ENCODE results near the gene PPA1. TPM values are rescaled to one million over a fixed set of nuclear protein-coding genes. Genes with fewer than 3 reads are reported as not detected.
A peak's percentile ranks its signal among the peaks of the same experiment; 100 is the strongest.

The PPA1 gene
- polyA plus RNA-seq, 1 donor (not counting 4 experiments of a cell fraction or from before 2014, with no cell fraction given), result 324 TPM

DNA sequence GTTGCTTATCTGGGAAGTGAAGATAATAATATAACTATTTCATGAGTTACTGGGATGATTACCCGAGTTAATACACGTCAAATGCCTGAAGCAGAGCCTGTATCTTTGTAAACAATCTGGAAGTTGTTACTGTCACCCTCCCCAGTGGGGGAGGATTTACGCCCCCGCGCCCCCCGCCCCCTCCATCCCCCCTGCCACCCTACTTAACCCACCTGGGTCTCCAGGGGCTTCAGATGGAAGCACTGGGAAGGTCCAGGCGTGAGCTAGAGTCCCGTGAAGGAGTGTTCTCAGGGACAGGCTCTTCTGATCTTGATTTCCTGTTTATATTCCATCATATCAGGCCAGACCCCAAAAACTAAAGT, 691 bp upstream of the PPA1 start:
- dilution Hi-C loops (cut with MboI; ENCODE audit: extremely low pct_ligation_motif_present, low sequenced_read_pairs), result no loop called here

DNA sequence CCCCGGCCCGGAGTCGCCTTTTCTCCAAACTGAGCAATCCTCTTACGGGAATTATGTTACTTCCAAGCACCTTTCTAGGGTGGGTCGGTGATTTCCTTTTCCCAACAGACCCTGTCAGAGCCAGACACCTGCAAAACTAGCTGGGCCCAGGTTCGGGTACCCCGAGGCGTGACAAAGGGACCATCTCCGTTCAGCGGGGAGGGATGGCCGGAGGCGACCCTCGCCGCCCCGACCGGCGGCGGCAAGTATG, 445 bp downstream of the PPA1 start:
- FAIRE-seq (no peak), DNase-seq (ENCODE audit: low read depth, low spot score) (no peak)
- H3K36me3 ChIP-seq (ENCODE audit: control insufficient read depth in 2 of 2, extremely low read depth in 1 of 2, insufficient read depth in 2 of 2, low read length in 2 of 2), result peaks cover 0 to 15% of the 10 kb centered on the region in 2 experiments
- peaks cover 18% of the 10 kb centered on the region for H3K4me1 ChIP-seq (ENCODE audit: control insufficient read depth, extremely low read depth, insufficient read depth, low read length)
- no peak for TF ChIP-seq EZH2 (IDR thresholded peaks at IDR 0.05; ENCODE audit: low read length)
- dilution Hi-C loops (cut with MboI; ENCODE audit: extremely low pct_ligation_motif_present, low sequenced_read_pairs), result no loop called here
- H4K20me1 ChIP-seq (ENCODE audit: control insufficient read depth, extremely low read depth, insufficient read depth, low read length), result peaks cover 4% of the 10 kb centered on the region
- H3K4me3 ChIP-seq (ENCODE audit: control insufficient read depth in 2 of 3, extremely low read depth in 1 of 3, insufficient read depth in 2 of 3, low read depth in 1 of 3, low read length in 3 of 3), result peak overlapping the region; percentile 93 to 97 (median 96)
- peak overlapping the region; percentile 93 for H3K9ac ChIP-seq (ENCODE audit: control insufficient read depth, extremely low read depth, insufficient read depth, low read length)
- no peaks in the 10 kb centered on the region for H3K27me3 ChIP-seq (ENCODE audit: control insufficient read depth, extremely low read depth, insufficient read depth, low read length)
- no peaks in the 10 kb centered on the region for H3K9me1 ChIP-seq (ENCODE audit: control insufficient read depth, extremely low read depth, insufficient read depth, low read length)
- peak overlapping the region; percentile 96 for H3K4me2 ChIP-seq (ENCODE audit: control insufficient read depth, extremely low read depth, insufficient read depth, low read depth, low read length)
- peaks cover 52% of the 10 kb centered on the region for H3K79me2 ChIP-seq (ENCODE audit: control insufficient read depth, insufficient read depth, low read length)
- no peaks in the 10 kb centered on the region for H3K9me3 ChIP-seq (ENCODE audit: control insufficient read depth, low read depth, low read length)
- H2AFZ ChIP-seq (ENCODE audit: control insufficient read depth, low read length), result peak overlapping the region; percentile 61
- peak overlapping the region; percentile 89 for H3K27ac ChIP-seq (ENCODE audit: control insufficient read depth, insufficient read depth, low read length)

More for the DNA sequence above, 691 bp upstream of the PPA1 start:
- DNase-seq (ENCODE audit: low read depth, low spot score) (no peak), FAIRE-seq (no peak)
- Histone ChIP-seq H3K9ac (ENCODE audit: control insufficient read depth, extremely low read depth, insufficient read depth, low read length) (peak overlapping the region; percentile 93), H3K36me3 (ENCODE audit: control insufficient read depth in 2 of 2, extremely low read depth in 1 of 2, insufficient read depth in 2 of 2, low read length in 2 of 2) (peaks cover 0 to 4% of the 10 kb centered on the region in 2 experiments), H3K4me2 (ENCODE audit: control insufficient read depth, extremely low read depth, insufficient read depth, low read depth, low read length) (peak overlapping the region; percentile 91), H3K27ac (ENCODE audit: control insufficient read depth, insufficient read depth, low read length) (peak overlapping the region; percentile 89), H3K27me3 (ENCODE audit: control insufficient read depth, extremely low read depth, insufficient read depth, low read length) (no peaks in the 10 kb centered on the region), H3K4me1 (ENCODE audit: control insufficient read depth, extremely low read depth, insufficient read depth, low read length) (peaks cover 7% of the 10 kb centered on the region), H4K20me1 (ENCODE audit: control insufficient read depth, extremely low read depth, insufficient read depth, low read length) (peaks cover 4% of the 10 kb centered on the region), H3K4me3 (ENCODE audit: control insufficient read depth in 2 of 3, extremely low read depth in 1 of 3, insufficient read depth in 2 of 3, low read depth in 1 of 3, low read length in 3 of 3) (peak overlapping the region; percentile 85 to 97 (median 86)), H3K9me3 (ENCODE audit: control insufficient read depth, low read depth, low read length) (no peaks in the 10 kb centered on the region), H3K79me2 (ENCODE audit: control insufficient read depth, insufficient read depth, low read length) (peaks cover 41% of the 10 kb centered on the region), H3K9me1 (ENCODE audit: control insufficient read depth, extremely low read depth, insufficient read depth, low read length) (no peaks in the 10 kb centered on the region), H2AFZ (ENCODE audit: control insufficient read depth, low read length) (peak overlapping the region; percentile 99)
- no peak for TF ChIP-seq EZH2 (IDR thresholded peaks at IDR 0.05; ENCODE audit: low read length)

DNA sequence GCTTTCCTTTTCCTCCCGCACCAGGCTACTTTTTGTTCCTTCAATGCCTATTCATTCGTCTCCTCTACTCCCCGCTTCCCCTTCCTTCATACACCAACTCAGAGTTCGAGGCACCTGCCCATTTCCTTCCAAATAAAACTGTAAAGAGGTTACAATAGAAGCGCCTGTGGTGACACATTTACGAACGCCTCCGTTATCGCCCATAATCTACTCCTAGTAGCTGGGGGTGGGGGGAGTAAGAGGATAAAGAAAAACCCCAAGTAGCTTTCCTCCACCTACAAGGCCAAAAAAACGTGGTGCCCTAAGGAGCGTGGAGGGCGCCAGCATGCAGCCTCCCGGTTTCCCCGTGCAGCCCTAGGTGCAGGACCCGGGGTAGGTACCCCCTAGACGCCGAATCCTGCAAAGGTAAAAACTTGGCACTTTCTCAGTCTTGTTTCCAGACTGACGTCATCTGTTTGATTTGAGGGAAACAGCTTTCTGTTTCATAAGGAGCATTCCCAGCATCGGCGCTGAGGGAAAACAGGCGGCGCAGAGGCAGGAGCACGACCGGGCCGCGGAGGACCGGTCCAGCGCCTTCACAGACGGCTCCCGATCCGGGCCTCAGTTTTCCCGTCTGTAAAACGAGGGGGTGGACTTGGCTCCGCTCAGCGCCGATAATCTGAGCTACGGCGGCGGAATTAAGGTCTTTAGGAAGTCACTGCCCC, 922 bp downstream of the PPA1 start:
- Histone ChIP-seq H3K9me1 (ENCODE audit: control insufficient read depth, extremely low read depth, insufficient read depth, low read length) (no peaks in the 10 kb centered on the region), H2AFZ (ENCODE audit: control insufficient read depth, low read length) (no peak overlapping the region), H3K27me3 (ENCODE audit: control insufficient read depth, extremely low read depth, insufficient read depth, low read length) (no peaks in the 10 kb centered on the region), H3K4me2 (ENCODE audit: control insufficient read depth, extremely low read depth, insufficient read depth, low read depth, low read length) (peak overlapping the region; percentile 96), H4K20me1 (ENCODE audit: control insufficient read depth, extremely low read depth, insufficient read depth, low read length) (peaks cover 4% of the 10 kb centered on the region), H3K27ac (ENCODE audit: control insufficient read depth, insufficient read depth, low read length) (peak overlapping the region; percentile 89), H3K4me1 (ENCODE audit: control insufficient read depth, extremely low read depth, insufficient read depth, low read length) (peaks cover 18% of the 10 kb centered on the region), H3K79me2 (ENCODE audit: control insufficient read depth, insufficient read depth, low read length) (peaks cover 56% of the 10 kb centered on the region), H3K9ac (ENCODE audit: control insufficient read depth, extremely low read depth, insufficient read depth, low read length) (peak overlapping the region; percentile 93), H3K9me3 (ENCODE audit: control insufficient read depth, low read depth, low read length) (no peaks in the 10 kb centered on the region), H3K36me3 (ENCODE audit: control insufficient read depth in 2 of 2, extremely low read depth in 1 of 2, insufficient read depth in 2 of 2, low read length in 2 of 2) (peaks cover 0 to 15% of the 10 kb centered on the region in 2 experiments), H3K4me3 (ENCODE audit: control insufficient read depth in 2 of 3, extremely low read depth in 1 of 3, insufficient read depth in 2 of 3, low read depth in 1 of 3, low read length in 3 of 3) (peak overlapping the region; percentile 93 to 97 (median 96))
- TF ChIP-seq EZH2 (IDR thresholded peaks at IDR 0.05; ENCODE audit: low read length), result no peak
- TF ChIP-seq, protein P1, sequence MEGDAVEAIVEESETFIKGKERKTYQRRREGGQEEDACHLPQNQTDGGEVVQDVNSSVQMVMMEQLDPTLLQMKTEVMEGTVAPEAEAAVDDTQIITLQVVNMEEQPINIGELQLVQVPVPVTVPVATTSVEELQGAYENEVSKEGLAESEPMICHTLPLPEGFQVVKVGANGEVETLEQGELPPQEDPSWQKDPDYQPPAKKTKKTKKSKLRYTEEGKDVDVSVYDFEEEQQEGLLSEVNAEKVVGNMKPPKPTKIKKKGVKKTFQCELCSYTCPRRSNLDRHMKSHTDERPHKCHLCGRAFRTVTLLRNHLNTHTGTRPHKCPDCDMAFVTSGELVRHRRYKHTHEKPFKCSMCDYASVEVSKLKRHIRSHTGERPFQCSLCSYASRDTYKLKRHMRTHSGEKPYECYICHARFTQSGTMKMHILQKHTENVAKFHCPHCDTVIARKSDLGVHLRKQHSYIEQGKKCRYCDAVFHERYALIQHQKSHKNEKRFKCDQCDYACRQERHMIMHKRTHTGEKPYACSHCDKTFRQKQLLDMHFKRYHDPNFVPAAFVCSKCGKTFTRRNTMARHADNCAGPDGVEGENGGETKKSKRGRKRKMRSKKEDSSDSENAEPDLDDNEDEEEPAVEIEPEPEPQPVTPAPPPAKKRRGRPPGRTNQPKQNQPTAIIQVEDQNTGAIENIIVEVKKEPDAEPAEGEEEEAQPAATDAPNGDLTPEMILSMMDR (optimal IDR thresholded peaks at IDR 0.05 in 1 of 3, IDR thresholded peaks at IDR 0.05 in 1 of 3, conservative IDR thresholded peaks at IDR 0.05 in 1 of 3; ENCODE audit: extremely low read depth in 1 of 3, insufficient read depth in 2 of 3, low read length in 3 of 3), result no peak
- FAIRE-seq (peak; percentile 23), DNase-seq (ENCODE audit: low read depth, low spot score) (no peak)
- dilution Hi-C loops (cut with MboI; ENCODE audit: extremely low pct_ligation_motif_present, low sequenced_read_pairs), result no loop called here

Measured in keratinocyte (primary cell).